ENCODE measurements around the gene FLNC. TPM values are rescaled to one million over a fixed set of nuclear protein-coding genes. Genes with fewer than 3 reads are reported as not detected.

The FLNC gene
- total RNA-seq, 2 experiments from 2014 or later: not detected

DNA sequence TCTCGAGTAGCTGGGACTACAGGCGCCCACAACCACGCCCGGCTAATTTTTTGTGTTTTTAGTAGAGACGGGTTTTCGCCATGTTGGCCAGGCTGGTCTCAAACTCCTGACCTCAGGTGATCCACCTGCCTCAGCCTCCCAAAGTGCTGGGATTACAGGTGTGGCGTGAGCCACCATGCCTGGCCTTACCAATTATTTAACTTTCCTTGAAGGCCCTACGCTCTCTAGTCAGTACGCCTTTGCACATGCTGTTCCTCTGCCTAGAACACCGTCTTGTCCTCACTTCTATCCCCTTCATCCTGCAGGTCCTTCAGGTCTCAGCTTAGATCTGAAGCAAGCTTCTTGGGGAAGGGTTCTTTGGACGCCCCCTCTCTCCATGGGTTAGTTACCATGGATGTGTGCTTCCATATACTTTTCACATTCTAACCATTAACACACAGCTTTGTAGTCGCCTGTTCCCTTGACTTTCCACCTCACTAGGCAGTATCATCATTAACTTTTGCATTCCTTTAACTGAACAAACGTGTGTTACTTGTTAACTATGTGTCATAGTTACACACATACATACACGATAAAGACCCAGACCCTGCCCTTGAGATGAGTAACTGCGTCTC lies 31.9 kb downstream of the FLNC start:
- CTCF ChIA-PET: interaction anchor here (0.8 to 5.6 kb wide), 9 partner anchors 11 to 474 kb away, joined by 3 to 107 read pairs (median 5); no protein-coding TSS in a partner anchor
- no peaks in the 10 kb centered on the region for H3K27me3 Mint-ChIP-seq
- H3K36me3 Mint-ChIP-seq: peaks cover 3% of the 10 kb centered on the region
- H3K4me1 Mint-ChIP-seq: peaks cover 15% of the 10 kb centered on the region
- H3K27ac Mint-ChIP-seq: peak overlapping the region; percentile 95
- DNase-seq: no peak
- no peak for ATAC-seq
- H3K4me3 Mint-ChIP-seq: peak overlapping the region; percentile 88
- H3K9me3 Mint-ChIP-seq (ENCODE audit: low read depth): no peaks in the 10 kb centered on the region

DNA sequence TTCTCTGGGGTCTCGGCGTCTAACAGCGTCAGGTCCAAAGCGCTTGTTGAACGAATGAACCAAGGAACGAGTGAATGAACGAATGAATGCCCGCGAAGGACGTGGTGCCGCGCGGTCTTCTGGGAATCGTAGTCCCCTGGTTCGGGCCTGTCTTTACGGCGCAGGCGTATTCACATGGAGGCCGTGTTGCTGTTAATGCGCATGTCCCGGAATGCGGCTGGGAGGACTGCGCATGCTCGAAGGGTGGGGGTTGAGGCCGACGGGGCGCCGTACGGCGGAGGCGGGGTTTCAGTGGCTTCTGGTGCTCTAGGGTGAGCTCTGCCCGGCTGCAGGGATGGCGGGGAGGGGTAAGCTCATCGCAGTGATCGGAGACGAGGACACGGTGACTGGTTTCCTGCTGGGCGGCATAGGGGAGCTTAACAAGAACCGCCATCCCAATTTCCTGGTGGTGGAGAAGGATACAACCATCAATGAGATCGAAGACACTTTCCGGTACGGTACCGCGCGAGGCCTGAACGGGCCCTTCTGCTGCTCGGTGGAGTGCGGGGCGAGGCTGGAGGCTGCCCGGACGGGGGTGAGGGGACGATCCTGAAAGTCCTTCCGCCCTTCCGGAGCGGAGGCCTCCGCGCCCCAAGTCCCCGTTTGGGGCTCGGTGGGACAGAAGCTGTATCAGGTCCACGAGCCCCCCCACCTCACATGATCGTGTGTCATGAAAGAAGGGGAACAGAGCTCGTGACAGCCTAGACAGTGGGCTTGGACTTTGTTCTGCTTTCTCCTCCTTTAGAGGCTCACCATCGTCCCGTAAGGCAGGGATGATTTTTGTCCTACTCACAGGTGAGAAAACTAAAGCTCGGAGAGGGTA lies 32.6 kb downstream of the FLNC start, which contains the start of gene ATP6V1F:
Gene ATP6V1F, plus strand, starts transcription at position 286 of the 862 bp plus-strand sequence. Its CDS starts 49 bp downstream, at position 335.
- peak; percentile 93 for ATAC-seq
- peaks cover 15% of the 10 kb centered on the region for H3K4me1 Mint-ChIP-seq
- CTCF ChIA-PET: interaction anchor here (0.7 to 5.6 kb wide), 9 partner anchors 10 to 465 kb away, joined by 3 to 107 read pairs (median 5); no protein-coding TSS in a partner anchor
- DNase-seq: peak; percentile 99
- H3K9me3 Mint-ChIP-seq (ENCODE audit: low read depth): no peaks in the 10 kb centered on the region
- H3K4me3 Mint-ChIP-seq: peak within 1 kb of the TSS; percentile 88
- H3K27me3 Mint-ChIP-seq: no peaks in the 10 kb centered on the region
- H3K27ac Mint-ChIP-seq: peak within 1 kb of the TSS; percentile 95
- peaks cover 3% of the 10 kb centered on the region for H3K36me3 Mint-ChIP-seq

DNA sequence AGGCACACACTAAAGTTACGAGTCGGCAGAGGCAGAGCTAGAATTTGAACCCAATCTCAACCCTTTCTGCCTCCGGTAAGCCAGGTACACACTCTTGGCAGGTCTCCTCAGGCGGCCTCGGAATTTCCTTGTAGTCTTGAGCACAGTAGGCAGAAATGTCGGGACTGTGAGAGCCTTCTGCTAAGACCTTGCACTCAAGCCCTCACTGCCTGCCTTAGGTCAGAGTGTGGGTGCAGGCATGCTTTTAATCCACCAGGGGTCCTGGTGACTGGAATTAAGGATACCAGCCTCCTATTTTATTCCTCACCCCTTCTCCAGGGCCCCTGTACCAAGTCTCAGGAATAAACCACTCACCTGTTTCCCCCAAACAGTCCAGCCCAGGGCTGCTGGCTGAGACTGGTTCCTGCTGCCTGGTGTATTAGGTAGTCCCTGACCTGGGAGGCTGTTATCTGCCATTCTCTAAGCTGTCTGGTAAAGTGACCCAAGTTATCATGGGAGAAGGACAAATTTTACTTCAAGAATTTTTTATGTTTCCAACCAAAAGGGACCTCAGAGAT lies 33.3 kb downstream of the FLNC start:
- H3K27me3 Mint-ChIP-seq: peaks cover 1% of the 10 kb centered on the region
- H3K27ac Mint-ChIP-seq: peak overlapping the region; percentile 95
- peak overlapping the region; percentile 88 for H3K4me3 Mint-ChIP-seq
- H3K36me3 Mint-ChIP-seq: peaks cover 3% of the 10 kb centered on the region
- DNase-seq (peak; percentile 74), ATAC-seq (peak; percentile 48)
- peaks cover 15% of the 10 kb centered on the region for H3K4me1 Mint-ChIP-seq
- no peaks in the 10 kb centered on the region for H3K9me3 Mint-ChIP-seq (ENCODE audit: low read depth)
- CTCF ChIA-PET: interaction anchor here (0.7 to 5.6 kb wide), 6 partner anchors 10 to 228 kb away, joined by 3 to 107 read pairs (median 8); no protein-coding TSS in a partner anchor

DNA sequence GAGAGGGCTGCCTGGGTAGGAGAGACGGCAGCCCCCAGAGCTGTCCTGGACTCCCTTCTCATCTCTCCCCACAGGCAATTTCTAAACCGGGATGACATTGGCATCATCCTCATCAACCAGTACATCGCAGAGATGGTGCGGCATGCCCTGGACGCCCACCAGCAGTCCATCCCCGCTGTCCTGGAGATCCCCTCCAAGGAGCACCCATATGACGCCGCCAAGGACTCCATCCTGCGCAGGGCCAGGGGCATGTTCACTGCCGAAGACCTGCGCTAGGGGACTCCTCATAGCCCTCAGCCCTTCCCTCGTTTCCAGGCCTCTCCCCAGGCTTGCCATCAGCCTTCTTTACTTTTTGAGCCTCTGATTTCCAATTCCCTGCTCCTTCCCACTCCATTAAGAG lies 35.1 kb downstream of the FLNC start:
- Mint-ChIP-seq H3K27me3 (peaks cover 9% of the 10 kb centered on the region), H3K9me3 (ENCODE audit: low read depth) (no peaks in the 10 kb centered on the region), H3K4me1 (peaks cover 20% of the 10 kb centered on the region), H3K36me3 (peaks cover 3% of the 10 kb centered on the region), H3K4me3 (no peak overlapping the region), H3K27ac (no peak overlapping the region)
- no peak for ATAC-seq
- CTCF ChIA-PET: no interaction called here
- no peak for DNase-seq

DNA sequence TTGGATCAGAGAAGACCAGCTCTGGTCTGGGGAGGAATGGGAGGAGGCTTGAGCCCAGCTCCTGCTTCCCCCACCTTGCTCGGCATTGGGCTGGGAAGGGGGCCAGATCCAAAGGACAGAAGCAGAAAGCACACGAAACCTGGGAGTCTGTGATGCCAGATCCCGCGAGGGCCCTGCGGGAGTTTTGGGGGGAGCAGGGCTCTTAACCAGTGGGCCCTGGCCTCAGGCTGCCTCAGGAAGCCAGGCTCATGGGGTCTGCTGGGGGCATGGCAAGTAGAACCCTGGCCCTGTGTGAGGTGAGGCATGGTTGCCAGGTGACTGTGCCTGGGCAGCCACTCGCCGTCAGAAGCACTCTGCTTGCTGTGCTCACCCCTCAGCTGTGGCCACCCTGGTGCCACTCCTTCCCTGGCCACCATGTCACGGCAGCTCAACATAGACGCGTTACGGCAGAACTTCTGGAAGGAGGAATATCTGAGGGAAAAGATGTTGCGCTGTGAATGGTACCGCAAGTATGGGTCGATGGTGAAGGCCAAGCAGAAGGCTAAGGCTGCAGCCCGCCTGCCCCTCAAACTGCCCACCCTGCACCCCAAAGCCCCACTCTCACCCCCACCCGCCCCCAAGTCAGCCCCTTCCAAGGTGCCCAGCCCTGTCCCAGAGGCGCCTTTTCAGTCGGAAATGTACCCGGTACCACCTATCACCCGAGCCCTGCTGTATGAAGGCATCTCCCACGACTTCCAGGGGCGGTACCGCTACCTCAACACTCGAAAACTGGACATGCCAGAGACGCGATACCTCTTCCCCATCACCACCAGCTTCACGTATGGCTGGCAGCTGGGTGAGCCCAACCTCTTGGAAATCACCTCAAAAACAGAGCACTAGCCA lies 36.0 kb downstream of the FLNC start:
- ATAC-seq (no peak), DNase-seq (no peak)
- Mint-ChIP-seq H3K27ac (no peak overlapping the region), H3K27me3 (peaks cover 18% of the 10 kb centered on the region), H3K9me3 (ENCODE audit: low read depth) (no peaks in the 10 kb centered on the region), H3K4me3 (no peak overlapping the region), H3K4me1 (peaks cover 19% of the 10 kb centered on the region), H3K36me3 (peaks cover 3% of the 10 kb centered on the region)
- CTCF ChIA-PET: interaction anchor here (7.0 kb wide), 1 partner anchor 16 kb away, joined by 65 read pairs; no protein-coding TSS in a partner anchor

DNA sequence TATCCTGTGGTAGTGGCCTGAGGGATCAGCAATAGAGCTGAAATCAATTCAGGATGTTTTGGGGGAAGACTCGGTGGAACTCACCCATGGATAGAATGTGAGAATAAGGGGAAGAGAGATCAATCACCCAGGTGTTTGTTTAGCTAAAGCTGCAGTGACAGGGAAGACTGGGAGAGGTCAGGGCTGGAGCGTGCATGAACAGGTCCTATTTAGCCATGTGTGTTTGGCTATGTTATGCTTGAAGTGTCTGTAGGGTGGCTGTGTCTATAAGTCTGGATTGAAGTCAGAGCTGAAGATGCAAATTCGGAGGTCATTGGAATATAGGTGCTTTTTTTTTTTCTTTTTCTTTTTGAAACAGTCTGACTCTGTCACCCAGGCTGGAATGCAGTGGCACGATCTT lies 37.0 kb downstream of the FLNC start:
- H3K27me3 Mint-ChIP-seq: peaks cover 25% of the 10 kb centered on the region
- H3K4me3 Mint-ChIP-seq: no peak overlapping the region
- no peak for DNase-seq
- ATAC-seq: no peak
- H3K27ac Mint-ChIP-seq: no peak overlapping the region
- H3K9me3 Mint-ChIP-seq (ENCODE audit: low read depth): no peaks in the 10 kb centered on the region
- CTCF ChIA-PET: interaction anchor here (1.6 to 7.0 kb wide), 2 partner anchors 15 to 19 kb away, joined by 4 to 65 read pairs; no protein-coding TSS in a partner anchor
- H3K36me3 Mint-ChIP-seq: peaks cover 3% of the 10 kb centered on the region
- H3K4me1 Mint-ChIP-seq: peaks cover 16% of the 10 kb centered on the region

DNA sequence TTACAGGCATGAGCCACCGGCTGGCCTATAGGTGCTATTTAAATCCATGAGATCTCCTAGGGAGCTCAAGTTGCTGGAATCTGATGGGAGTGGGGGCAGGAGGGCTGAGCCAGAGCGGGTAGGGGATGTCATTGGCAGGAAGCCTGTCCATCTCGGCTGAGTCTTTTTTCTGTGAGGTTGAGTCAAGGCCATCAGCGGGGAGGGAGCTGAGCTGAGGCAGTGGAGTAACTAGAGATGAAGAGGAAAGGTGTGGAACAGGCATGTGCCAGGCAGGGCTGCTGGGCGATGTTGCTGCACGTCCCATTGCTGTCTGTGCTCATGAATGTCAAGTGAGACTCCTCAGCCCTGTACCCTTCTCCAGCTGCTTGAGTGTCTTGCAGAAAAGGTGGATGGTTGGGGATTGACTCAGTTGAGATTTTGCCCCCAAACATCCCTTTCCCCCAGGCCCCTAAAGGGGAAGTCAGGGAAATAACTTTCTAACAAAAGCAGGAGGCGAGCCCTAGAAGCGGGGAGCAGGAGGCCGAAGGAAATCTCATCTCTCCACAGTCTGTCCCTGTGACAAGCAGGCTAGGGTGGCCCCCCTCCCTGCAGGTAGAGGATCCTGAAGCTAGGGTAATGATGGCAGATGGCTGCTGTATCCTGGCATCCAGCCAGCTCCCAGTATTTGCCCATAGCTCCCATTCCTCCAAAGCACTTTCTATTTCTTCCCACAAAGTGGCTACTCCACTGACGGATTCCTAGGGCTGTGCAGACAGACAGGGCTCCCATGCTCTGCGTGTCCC lies 37.8 kb downstream of the FLNC start:
- Mint-ChIP-seq H3K36me3 (peaks cover 3% of the 10 kb centered on the region), H3K9me3 (ENCODE audit: low read depth) (no peaks in the 10 kb centered on the region), H3K27ac (no peak overlapping the region), H3K4me1 (peaks cover 10% of the 10 kb centered on the region), H3K27me3 (peaks cover 25% of the 10 kb centered on the region), H3K4me3 (no peak overlapping the region)
- DNase-seq: no peak
- no peak for ATAC-seq
- CTCF ChIA-PET: interaction anchor here (0.6 to 7.0 kb wide), 3 partner anchors 14 to 368 kb away, joined by 3 to 65 read pairs (median 4); no protein-coding TSS in a partner anchor

DNA sequence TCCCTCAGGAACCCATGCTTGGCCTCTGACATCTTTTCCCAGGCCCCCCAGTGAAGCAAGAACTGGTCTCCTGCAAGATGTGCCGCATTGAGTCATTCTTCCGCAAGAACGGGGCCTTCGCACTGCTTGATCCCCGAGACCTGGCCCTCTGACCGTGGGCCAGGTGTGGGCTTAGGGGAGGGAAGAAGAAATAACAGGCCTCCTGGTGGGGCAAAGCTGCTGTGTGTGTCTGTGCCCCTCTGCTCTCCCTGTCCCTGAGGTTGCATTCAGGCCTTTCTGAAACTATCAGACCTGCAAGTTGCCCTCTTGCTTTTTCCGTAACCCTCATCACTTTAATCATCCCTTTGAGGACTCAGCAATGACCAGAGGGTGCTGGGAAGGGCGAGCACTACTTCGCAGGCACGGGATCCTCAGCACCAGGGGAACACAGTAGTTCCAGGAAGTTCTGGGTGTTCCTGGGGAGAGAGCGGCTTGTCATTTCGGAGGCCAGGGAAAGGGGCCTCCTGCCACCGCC lies 38.5 kb downstream of the FLNC start:
- H3K27me3 Mint-ChIP-seq: peaks cover 25% of the 10 kb centered on the region
- ATAC-seq: no peak
- peaks cover 3% of the 10 kb centered on the region for H3K36me3 Mint-ChIP-seq
- H3K27ac Mint-ChIP-seq: no peak overlapping the region
- CTCF ChIA-PET: interaction anchor here (0.6 to 7.0 kb wide), 4 partner anchors 9 to 367 kb away, joined by 3 to 65 read pairs (median 4); no protein-coding TSS in a partner anchor
- DNase-seq: no peak
- H3K4me1 Mint-ChIP-seq: peaks cover 9% of the 10 kb centered on the region
- peak overlapping the region; percentile 43 for H3K4me3 Mint-ChIP-seq
- H3K9me3 Mint-ChIP-seq (ENCODE audit: low read depth): no peaks in the 10 kb centered on the region

DNA sequence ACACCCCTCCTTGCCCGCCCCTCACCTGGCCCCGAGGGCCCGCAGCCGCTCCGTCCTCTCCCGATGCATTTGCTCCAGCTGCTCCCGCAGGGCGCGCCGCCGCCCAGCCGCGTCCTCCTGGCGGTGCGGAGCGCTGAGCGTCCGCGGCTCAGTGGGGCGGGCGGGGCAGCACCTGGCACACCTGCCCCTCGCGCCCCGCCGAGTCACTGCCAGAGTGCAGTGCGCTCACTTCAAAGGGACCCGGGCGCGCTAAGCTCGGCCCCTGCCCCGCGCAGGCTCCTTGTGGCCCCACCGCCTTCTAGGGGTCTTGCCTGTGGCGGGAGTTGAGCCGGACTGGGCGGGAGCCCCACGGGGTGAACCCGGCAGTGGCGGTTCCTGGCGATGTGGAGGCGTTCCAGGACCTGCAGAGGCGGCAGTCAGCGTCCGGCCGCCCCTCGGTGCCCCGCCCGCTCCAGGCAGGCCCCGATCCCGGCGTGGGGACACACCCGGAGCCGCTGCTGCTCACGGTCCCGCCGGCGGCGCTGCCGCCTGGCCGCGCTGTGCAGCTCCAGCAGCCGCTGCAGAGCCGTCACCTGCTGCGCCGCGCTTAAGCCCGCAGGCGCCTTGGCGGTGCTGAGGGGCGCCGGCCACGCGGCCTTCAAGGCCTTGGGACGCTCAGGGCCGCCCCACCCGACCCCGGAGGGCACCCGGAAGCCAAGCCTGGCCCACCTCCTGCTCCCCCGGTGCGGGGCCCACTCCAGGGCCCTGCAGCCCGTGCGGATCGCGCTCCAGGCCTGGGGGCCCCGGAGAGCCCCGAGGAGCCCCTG lies 39.1 kb downstream of the FLNC start:
- Mint-ChIP-seq H3K27ac (no peak overlapping the region), H3K4me1 (peaks cover 5% of the 10 kb centered on the region), H3K4me3 (peak overlapping the region; percentile 43), H3K27me3 (peaks cover 25% of the 10 kb centered on the region), H3K36me3 (peaks cover 3% of the 10 kb centered on the region), H3K9me3 (ENCODE audit: low read depth) (no peaks in the 10 kb centered on the region)
- ATAC-seq (peak; percentile 91), DNase-seq (peak; percentile 57)
- CTCF ChIA-PET: interaction anchor here (1.0 to 7.0 kb wide), 3 partner anchors 9 to 28 kb away, joined by 3 to 65 read pairs (median 3); no protein-coding TSS in a partner anchor

DNA sequence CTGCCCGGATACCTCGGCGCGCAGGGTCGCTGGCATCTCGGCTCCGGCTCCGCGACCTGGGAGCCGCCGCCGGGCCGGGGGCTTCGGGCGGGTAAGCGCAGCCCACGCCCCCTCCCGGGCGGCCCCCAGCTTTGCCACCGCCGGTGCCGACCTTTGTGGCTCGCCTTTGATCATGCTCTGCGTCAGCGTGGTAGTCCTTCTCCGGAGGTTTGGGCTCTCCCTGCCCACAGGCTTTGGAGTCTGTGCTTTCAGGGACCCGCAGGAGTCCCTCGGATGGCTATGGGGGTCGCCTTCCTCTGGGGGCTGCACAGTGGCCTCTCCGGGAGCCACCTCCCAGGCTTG lies 39.7 kb downstream of the FLNC start:
- H3K4me1 Mint-ChIP-seq: peaks cover 5% of the 10 kb centered on the region

DNA sequence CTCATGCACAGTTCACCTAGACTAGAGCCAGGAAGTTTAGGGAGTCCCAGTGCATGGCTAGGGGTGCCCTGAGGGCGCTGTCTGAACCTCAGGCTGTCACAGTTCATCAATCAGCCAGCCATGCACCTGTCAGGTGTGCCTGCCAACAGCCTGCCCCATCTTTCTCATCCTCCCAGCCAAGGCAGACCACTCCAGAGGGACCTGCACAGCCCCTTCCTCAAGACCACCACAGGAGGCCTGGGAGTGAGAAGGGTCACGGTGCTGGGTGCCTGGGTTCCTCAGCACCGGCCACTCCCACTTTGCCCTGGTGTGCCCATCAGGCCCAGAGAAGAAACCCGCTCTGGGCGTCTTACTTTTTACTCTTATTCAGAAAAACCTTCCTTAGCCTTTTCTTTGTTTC lies 40.8 kb downstream of the FLNC start:
- ATAC-seq (no peak), DNase-seq (no peak)
- H3K27me3 Mint-ChIP-seq: peaks cover 25% of the 10 kb centered on the region
- H3K4me3 Mint-ChIP-seq: no peak overlapping the region
- H3K4me1 Mint-ChIP-seq: peaks cover 5% of the 10 kb centered on the region
- H3K36me3 Mint-ChIP-seq: no peaks in the 10 kb centered on the region
- CTCF ChIA-PET: interaction anchor here (1.0 to 7.0 kb wide), 2 partner anchors 11 to 22 kb away, joined by 3 to 65 read pairs; no protein-coding TSS in a partner anchor
- H3K9me3 Mint-ChIP-seq (ENCODE audit: low read depth): no peaks in the 10 kb centered on the region
- no peak overlapping the region for H3K27ac Mint-ChIP-seq

More for the DNA sequence above, 39.7 kb downstream of the FLNC start:
- H3K9me3 Mint-ChIP-seq (ENCODE audit: low read depth): no peaks in the 10 kb centered on the region
- peak overlapping the region; percentile 53 for H3K4me3 Mint-ChIP-seq
- H3K27me3 Mint-ChIP-seq: peaks cover 25% of the 10 kb centered on the region
- DNase-seq (no peak), ATAC-seq (no peak)
- CTCF ChIA-PET: interaction anchor here (1.0 to 7.0 kb wide), 4 partner anchors 8 to 27 kb away, joined by 3 to 65 read pairs (median 3); no protein-coding TSS in a partner anchor
- peaks cover 3% of the 10 kb centered on the region for H3K36me3 Mint-ChIP-seq
- H3K27ac Mint-ChIP-seq: no peak overlapping the region

Data from activated CD8-positive, alpha-beta memory T cell treated with anti-CD3 and anti-CD28 coated beads, Interleukin-2, amount 10 ng/mL, durations not matched to agents 7 days and 5 days (primary cell).